Ascending aorta (tissue), 2 donors: ENCODE results near the gene FBXO21. TPM values are rescaled to one million over a fixed set of nuclear protein-coding genes. Genes with fewer than 3 reads are reported as not detected.
"Not testable (repeated sequence)": the region's sequence is repeated elsewhere in the genome, so short reads cannot be mapped to it uniquely, and the experiment has no call there.

Experiments
- DNase-seq, 2 donors: peaks; one replicate each; pipeline ENCODE4 v3.0.0-alpha.2; 2019; ENCODE audit warnings: low spot score in 2 of 2
- H3K27ac ChIP-seq, 2 donors: fragments of 200-600 bp; sonication (generic); one replicate each; pipeline ENCODE4 v1.5.1; 2016 to 2017; ENCODE audit warnings: mild to moderate bottlenecking in 1 of 2
- H3K27me3 ChIP-seq: fragments of 200-600 bp; sonication (generic); one replicate; pipeline ENCODE4 v1.5.1; 2017
- H3K36me3 ChIP-seq, 2 donors: fragments of 200-600 bp; sonication (generic); one replicate each; pipeline ENCODE4 v1.5.1; 2016
- H3K4me1 ChIP-seq, 2 donors: fragments of 200-600 bp; sonication (generic); one replicate each; pipeline ENCODE4 v1.5.1; 2016 to 2017; ENCODE audit warnings: mild to moderate bottlenecking in 1 of 2
- H3K4me3 ChIP-seq, 2 donors: fragments of 200-600 bp; sonication (generic); one replicate each; pipeline ENCODE4 v1.5.1; 2016 to 2017; ENCODE audit warnings: mild to moderate bottlenecking in 1 of 2
- H3K9me3 ChIP-seq, 2 donors: fragments of 200-600 bp; sonication (generic); one replicate each; pipeline ENCODE4 v1.5.1; 2016
- intact Hi-C: fragments of 100-400 bp; cut with DNase I; formaldehyde crosslinking; loops from one replicate; pipeline ENCODE4 v1.15.1; 2023
- total RNA-seq: library from RNA; depleted of rRNA; stranded (reverse); fragments of >200 nt; gene quantifications from one replicate; pipeline ENCODE4 v1.1.0, GENCODE V29; 2016
- TF ChIP-seq, protein P1 (sequence below), 3 experiments: fragments of 200-600 bp in 2 of 3; fragments of 450-650 bp in 1 of 3; sonication (generic) in 2 of 3; IDR thresholded peaks; one replicate each; pipeline ENCODE4 v1.5.1; 2016 to 2019; ENCODE audit warnings: antibody characterized with exemption in 3 of 3, mild to moderate bottlenecking in 1 of 3, moderate library complexity in 1 of 3

Gene FBXO21
- total RNA-seq, 1 donor from 2014 or later, result 35.9 TPM

DNA sequence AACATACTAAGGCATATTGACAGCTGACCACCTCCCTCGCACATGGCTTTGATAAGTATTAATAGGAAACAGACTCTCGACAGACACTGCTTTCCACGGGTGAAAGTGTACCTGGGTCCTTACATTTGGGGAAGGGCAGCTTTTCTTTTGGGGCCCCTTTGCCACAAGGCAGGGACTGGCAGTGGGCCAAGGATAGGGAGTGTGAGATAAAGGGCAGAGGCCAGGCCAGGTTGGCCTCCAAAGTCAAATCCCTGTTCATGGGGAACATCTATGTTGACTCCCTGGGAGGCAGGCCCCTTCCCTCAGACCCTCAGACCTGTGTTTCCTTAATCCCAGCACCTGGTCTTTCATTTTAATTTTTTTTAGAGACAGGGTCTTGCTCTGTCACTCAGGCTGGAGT, 19.4 kb upstream of the FBXO21 start:
- TF ChIP-seq, protein P1, sequence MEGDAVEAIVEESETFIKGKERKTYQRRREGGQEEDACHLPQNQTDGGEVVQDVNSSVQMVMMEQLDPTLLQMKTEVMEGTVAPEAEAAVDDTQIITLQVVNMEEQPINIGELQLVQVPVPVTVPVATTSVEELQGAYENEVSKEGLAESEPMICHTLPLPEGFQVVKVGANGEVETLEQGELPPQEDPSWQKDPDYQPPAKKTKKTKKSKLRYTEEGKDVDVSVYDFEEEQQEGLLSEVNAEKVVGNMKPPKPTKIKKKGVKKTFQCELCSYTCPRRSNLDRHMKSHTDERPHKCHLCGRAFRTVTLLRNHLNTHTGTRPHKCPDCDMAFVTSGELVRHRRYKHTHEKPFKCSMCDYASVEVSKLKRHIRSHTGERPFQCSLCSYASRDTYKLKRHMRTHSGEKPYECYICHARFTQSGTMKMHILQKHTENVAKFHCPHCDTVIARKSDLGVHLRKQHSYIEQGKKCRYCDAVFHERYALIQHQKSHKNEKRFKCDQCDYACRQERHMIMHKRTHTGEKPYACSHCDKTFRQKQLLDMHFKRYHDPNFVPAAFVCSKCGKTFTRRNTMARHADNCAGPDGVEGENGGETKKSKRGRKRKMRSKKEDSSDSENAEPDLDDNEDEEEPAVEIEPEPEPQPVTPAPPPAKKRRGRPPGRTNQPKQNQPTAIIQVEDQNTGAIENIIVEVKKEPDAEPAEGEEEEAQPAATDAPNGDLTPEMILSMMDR (IDR thresholded peaks at IDR 0.05), result no peak
- no peak for DNase-seq
- Histone ChIP-seq H3K4me1 (no peaks in the 10 kb centered on the region), H3K36me3 (no peaks in the 10 kb centered on the region), H3K4me3 (no peak overlapping the region), H3K27me3 (no peaks in the 10 kb centered on the region), H3K27ac (no peak overlapping the region), H3K9me3 (no peaks in the 10 kb centered on the region)
- intact Hi-C loops, result loop anchor here (5.0 kb wide), 1 partner anchor 378 kb away; no protein-coding TSS in a partner anchor

DNA sequence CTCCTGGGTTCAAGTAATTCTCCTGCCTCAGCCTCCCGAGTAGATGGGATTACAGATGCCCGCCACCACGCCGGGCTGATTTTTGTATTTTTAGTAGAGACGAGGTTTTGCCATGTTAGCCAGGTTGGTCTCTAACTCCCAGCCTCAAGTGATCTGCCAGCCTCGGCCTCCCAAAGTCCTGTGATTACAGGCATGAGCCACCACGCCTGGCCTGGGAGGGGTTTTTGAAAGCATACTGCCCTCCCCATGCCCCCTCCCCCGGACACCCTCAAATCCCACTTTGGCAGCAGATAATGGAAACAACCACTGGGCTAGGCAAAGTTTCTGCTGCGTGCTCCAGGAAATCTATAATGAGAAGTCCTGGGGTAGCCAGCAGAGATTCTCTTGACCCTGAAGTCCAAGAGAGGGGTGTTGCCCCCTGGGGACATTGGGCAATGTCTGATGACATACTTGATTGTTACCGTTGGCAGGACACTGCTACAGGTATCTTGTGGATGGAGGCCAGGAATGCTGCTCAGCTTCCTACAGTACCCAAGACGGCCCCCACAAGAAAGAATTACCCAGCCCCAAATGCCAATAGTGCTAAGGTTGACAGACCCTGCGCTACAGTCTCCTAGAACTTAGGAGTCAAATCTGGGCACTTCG, 18.7 kb upstream of the FBXO21 start:
- Histone ChIP-seq H3K9me3 (no peaks in the 10 kb centered on the region), H3K27me3 (no peaks in the 10 kb centered on the region), H3K4me3 (no peak overlapping the region), H3K4me1 (no peaks in the 10 kb centered on the region), H3K36me3 (no peaks in the 10 kb centered on the region), H3K27ac (no peak overlapping the region)
- intact Hi-C loops, result no loop called here
- DNase-seq, result no peak
- TF ChIP-seq, protein P1 (IDR thresholded peaks at IDR 0.05), result no peak

DNA sequence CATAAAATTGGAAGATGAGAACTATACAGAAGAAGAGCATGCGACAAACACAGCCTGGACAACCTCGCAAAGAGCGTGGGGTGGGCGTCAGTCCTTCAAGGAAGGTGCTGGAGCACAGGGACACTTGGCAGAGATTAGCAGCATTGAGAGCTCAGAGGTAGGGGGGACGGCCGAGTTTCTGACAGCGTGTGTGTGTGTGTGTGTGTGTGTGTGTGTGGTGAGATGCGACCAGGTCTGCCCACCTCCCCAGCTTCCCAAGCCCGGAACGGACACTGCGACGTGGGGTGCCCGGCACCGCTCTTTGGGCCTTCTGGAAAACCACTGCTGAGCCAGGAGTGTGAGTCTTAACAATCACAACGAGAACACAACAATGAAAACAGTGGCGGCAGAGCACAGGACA, 17.9 kb upstream of the FBXO21 start:
- DNase-seq, result no peak
- TF ChIP-seq, protein P1 (IDR thresholded peaks at IDR 0.05), result no peak
- no peaks in the 10 kb centered on the region for H3K27me3 ChIP-seq
- no peaks in the 10 kb centered on the region for H3K9me3 ChIP-seq
- intact Hi-C loops, result no loop called here
- no peaks in the 10 kb centered on the region for H3K4me1 ChIP-seq
- H3K27ac ChIP-seq, result no peak overlapping the region
- H3K36me3 ChIP-seq, result no peaks in the 10 kb centered on the region
- no peak overlapping the region for H3K4me3 ChIP-seq

DNA sequence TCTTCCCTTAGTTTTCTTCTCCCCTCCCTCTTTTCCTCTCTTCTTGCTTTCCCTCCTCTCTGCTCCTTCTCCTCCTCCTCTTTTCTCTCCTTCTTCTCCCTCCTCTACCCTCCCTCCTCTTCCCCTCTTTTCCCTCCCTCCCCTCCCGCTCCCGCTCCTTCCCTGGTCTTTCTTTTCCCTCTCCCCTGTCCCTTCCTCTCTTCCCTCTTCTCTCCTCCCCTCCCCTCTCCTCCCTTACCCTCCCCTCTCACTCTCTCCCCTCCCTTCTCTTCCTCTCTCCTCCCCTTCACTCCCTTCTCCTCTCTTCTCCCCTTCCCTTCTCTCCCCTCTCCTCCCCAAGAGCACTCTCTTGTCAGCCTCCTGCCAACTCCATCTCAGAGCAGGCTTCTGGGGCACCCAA, 17.4 kb upstream of the FBXO21 start:
- Histone ChIP-seq H3K9me3 (no peaks in the 10 kb centered on the region), H3K4me1 (no peaks in the 10 kb centered on the region), H3K27ac (no peak overlapping the region), H3K27me3 (no peaks in the 10 kb centered on the region), H3K4me3 (no peak overlapping the region), H3K36me3 (no peaks in the 10 kb centered on the region)
- no peak for DNase-seq
- intact Hi-C loops, result no loop called here
- TF ChIP-seq, protein P1 (IDR thresholded peaks at IDR 0.05), result no peak

DNA sequence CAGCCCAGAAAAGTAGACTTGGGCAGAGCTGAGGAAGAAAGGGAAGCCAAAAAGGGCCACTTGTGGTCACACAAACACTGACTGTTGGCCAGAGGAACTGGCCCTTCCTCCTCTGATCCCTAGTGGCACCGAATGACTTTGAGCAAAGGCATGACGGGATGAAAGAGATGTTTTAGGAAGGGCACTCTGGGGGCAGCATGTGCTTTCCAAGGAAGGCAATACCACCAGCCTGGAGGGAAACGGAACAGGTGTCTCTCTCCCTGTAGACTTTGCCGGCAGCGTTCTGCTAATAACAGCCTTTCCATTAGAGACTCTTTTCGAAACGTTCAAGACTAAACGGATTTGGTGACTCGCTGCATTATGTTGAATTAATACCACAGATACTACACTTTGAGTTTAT, 12.3 kb upstream of the FBXO21 start:
- Histone ChIP-seq H3K36me3 (no peaks in the 10 kb centered on the region), H3K27me3 (no peaks in the 10 kb centered on the region), H3K9me3 (no peaks in the 10 kb centered on the region), H3K4me3 (no peak overlapping the region), H3K27ac (no peak overlapping the region), H3K4me1 (no peaks in the 10 kb centered on the region)
- no peak for DNase-seq
- intact Hi-C loops, result no loop called here
- TF ChIP-seq, protein P1 (IDR thresholded peaks at IDR 0.05), result no peak

DNA sequence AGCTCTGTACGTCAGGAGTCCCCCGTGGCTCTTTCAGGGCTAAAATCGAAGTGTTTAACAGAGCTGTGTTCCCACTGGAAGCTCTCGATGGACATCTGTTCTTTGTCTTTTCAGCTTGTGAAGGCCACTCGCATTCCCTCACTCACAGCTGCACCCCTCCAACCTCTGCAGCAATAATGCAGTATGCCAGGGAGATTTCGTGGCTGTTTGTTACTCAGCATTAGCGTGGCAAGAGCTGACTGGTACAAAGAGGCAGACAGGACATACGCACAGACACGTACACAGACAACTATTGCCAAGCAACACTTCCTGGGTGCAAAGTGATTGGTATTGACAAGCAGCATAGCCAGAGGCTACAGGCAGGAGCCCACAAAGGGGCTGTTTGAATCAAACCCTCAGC, 11.8 kb upstream of the FBXO21 start:
- Histone ChIP-seq H3K27ac (no peak overlapping the region), H3K9me3 (no peaks in the 10 kb centered on the region), H3K4me1 (no peaks in the 10 kb centered on the region), H3K27me3 (no peaks in the 10 kb centered on the region), H3K36me3 (no peaks in the 10 kb centered on the region), H3K4me3 (no peak overlapping the region)
- intact Hi-C loops, result no loop called here
- TF ChIP-seq, protein P1 (IDR thresholded peaks at IDR 0.05), result no peak
- DNase-seq, result no peak

DNA sequence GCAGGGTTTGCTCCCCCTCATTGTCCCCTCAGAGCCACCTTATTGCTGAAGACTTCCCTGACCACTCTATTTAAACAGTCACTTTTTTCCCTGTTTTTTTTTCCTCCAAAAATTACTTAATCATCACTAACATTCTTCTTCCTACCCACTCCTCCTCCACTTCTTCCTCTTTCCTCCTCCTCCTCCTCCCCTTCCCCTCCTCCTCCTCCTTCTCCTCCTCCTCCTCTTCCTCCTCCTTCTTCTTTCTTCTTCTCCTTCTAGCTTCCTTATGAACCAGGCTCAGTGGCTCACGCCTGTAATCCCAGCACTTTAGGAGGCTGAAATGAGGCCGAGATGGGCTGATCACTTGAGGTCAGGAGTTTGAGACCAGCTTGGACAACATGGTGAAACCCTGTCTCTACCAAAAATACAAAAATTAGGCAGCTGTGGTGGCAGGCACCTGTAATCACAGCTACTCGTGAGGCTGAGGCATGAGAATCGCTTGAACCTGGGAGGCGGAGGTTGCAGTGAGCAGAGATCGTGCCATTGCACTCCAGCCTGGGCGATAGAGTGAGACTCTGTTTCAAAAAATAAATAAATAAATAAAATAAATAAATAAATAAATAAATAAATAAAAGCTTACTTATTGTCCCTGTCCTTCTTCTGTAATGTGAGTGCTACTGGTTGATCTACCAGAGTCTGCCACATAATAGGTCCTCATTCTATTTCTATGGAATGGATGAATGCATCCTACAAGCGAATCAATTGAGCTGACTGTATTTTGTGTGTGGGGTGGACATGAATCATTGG, 9.9 kb upstream of the FBXO21 start:
- H3K27me3 ChIP-seq, DNase-seq, H3K4me1 ChIP-seq, intact Hi-C loops, H3K27ac ChIP-seq, H3K36me3 ChIP-seq, H3K9me3 ChIP-seq, H3K4me3 ChIP-seq: not testable (repeated sequence)

DNA sequence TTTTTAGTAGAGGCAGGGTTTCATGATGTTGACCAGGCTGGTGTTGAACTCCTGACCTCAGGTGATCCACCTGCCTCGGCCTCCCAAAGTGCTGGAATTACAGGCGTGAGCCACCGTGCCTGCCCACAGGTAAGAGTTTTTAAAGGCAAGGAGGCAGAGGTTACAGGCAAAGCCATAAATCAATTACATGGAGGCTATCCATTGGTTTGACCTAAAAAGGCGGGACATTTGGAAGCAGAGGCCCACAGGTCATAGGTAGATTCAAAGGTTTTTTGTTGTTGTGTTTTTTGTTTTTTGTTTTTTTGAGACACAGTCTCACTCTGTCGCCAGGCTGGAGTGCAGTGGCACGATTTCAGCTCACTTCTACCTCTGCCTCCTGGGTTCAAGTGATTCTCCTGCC, 6.1 kb upstream of the FBXO21 start:
- H3K27me3 ChIP-seq, H3K27ac ChIP-seq, H3K9me3 ChIP-seq, H3K4me3 ChIP-seq, intact Hi-C loops, H3K36me3 ChIP-seq, H3K4me1 ChIP-seq: not testable (repeated sequence)
- peak in 1 of 2 donors; percentile 28 for DNase-seq
